ENCODE measurements around the gene IWS1. TPM values are rescaled to one million over a fixed set of nuclear protein-coding genes. Genes with fewer than 3 reads are reported as not detected.
"Not testable (repeated sequence)": the region's sequence is repeated elsewhere in the genome, so short reads cannot be mapped to it uniquely, and the experiment has no call there.

IWS1 gene
- total and polyA plus RNA-seq, 12 donors, result 37.4 to 64.8 (median 46.4) TPM

- 63 to 69% methylated on average over 4 of the region's 4 CpGs for WGBS, 2 donors
- peaks cover 0 to 15% (median 6%) of the 10 kb centered on the region in 7 donors for H3K27me3 ChIP-seq
- H3K36me3 ChIP-seq, result no peaks in the 10 kb centered on the region
- H3K4me3 ChIP-seq, result no peak overlapping the region
- intact Hi-C loops (cut with DNase I), result no loop called here
- ATAC-seq (no peak), DNase-seq (no peak)
- no peak overlapping the region for H3K27ac ChIP-seq
- H3K9me3 ChIP-seq, result peaks cover 0 to 8% (median 0%) of the 10 kb centered on the region in 11 donors
- TF ChIP-seq CTCF (IDR thresholded peaks at IDR 0.05), result no peak
- H3K4me1 ChIP-seq, result peaks cover 0 to 8% (median 5%) of the 10 kb centered on the region in 9 donors
These were observed 4.9 kb upstream of the IWS1 start for GRCh38 chr2:127531221-127531648.

DNA sequence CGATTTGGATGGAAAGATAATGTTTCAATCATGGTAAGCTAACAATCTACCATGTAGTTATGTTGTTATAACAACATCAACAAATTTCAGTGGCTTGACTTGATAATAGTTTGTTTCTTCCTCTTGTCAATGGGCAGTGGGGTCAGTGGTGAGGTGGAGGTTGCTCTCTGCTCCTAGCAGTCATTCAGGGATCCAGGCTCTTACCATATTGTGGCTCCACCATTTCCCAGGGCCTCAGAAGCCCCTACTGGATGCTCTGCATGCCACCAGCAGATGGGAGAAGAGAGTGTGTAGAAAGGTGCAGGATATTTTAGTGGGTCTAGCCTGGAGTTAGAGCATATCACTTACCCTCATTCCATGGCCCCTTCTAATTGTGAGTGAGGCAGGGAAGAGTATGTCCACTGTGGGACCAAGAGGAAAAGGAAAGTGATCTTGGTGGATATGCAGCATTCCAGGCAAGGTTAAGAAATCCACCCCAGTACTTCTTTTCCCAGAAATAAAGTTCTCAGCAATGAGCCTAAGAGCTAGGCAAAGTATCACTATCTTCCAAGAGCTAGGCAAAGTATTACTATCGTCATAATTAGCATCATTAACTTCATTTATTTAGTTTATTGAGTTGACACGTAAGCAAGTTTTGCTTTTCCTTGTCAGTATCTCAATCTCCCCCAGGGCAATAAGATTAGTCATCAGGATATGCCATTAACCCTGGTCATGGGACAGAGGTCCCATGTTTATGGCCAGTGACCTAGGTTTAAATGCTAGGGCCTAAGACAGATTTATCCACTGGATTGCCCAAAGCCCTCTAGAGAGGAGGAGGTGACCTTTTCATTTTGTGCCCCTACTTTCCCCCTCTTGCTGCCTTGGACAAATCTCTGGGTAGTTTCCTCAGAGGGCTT is 4.2 kb upstream of the IWS1 start:
- Histone ChIP-seq H3K36me3 (no peaks in the 10 kb centered on the region), H3K27ac (no peak overlapping the region), H3K9me3 (peaks cover 0 to 8% (median 0%) of the 10 kb centered on the region in 11 donors), H3K4me3 (no peak overlapping the region), H3K27me3 (peaks cover 0 to 10% (median 4%) of the 10 kb centered on the region in 7 donors), H3K4me1 (peaks cover 0 to 8% (median 5%) of the 10 kb centered on the region in 9 donors)
- DNase-seq (no peak), ATAC-seq (no peak)
- WGBS, 2 donors, result 87 to 90% methylated on average over 3 of the region's 3 CpGs
- intact Hi-C loops (cut with DNase I), result no loop called here
- TF ChIP-seq CTCF (IDR thresholded peaks at IDR 0.05), result no peak

DNA sequence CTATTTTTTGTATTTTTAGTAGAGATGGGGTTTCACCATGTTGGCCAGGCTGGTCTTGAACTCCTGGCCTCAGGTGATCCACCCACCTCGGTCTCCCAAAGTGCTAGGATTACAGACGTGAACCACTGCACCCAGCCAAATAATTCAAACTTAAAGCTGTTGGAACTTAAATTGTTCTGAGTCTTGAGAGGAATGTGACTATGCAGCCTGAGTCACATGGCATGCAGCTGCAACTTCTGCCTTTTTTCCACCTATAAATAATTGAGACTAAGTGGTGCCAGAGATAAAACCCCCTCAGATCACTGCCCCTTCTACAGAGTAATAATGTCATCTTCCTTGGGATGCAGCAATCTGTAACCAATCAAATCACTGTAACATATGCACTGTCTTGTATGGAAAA is 3.1 kb upstream of the IWS1 start:
- not testable (repeated sequence) for ATAC-seq, H3K27me3 ChIP-seq, H3K9me3 ChIP-seq, H3K4me3 ChIP-seq, H3K27ac ChIP-seq, H3K36me3 ChIP-seq, DNase-seq
- peaks cover 0 to 19% (median 13%) of the 10 kb centered on the region in 9 donors for H3K4me1 ChIP-seq
- intact Hi-C loops (cut with DNase I), result loop anchor here in 4 of 10 donors (5.0 to 10.0 kb wide), 4 partner anchors 38 to 175 kb away; partner anchors contain the start of genes SFT2D3 (in 4 of the 4) and GPR17 (in 1 of the 4)
- WGBS, 2 donors, result 83 to 88% methylated on average over 2 of the region's 2 CpGs

DNA sequence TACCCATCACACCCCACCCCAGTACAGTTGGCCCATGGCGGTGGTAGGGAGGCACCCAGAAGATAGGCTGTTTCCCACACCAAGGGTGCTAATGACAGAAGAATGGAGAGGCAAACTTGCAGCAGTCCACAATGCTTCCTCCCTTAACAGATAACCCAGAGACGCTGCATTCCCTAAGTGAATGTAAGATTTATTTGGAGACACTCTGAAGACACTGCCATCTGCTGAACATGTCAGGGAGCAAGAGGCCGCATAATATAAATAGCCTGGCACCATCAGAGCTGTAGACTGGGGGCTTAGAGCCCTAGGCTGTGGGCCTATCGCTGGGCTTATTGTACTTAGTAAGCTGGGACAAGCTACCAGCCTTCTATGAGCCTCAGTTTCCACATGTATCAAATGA is 2.2 kb upstream of the IWS1 start:
- no peak for DNase-seq
- no peaks in the 10 kb centered on the region for H3K27me3 ChIP-seq
- H3K36me3 ChIP-seq, result peaks cover 0 to 6% (median 0%) of the 10 kb centered on the region in 9 donors
- H3K4me3 ChIP-seq, result no peak overlapping the region
- no peak for ATAC-seq
- 57 to 58% methylated on average over 4 of the region's 4 CpGs for WGBS, 2 donors
- H3K27ac ChIP-seq, result no peak overlapping the region
- no peak for TF ChIP-seq CTCF (IDR thresholded peaks at IDR 0.05)
- intact Hi-C loops (cut with DNase I), result loop anchor here in 4 of 10 donors (5.0 to 10.0 kb wide), 4 partner anchors 39 to 176 kb away; partner anchors contain the start of genes SFT2D3 (in 4 of the 4) and GPR17 (in 1 of the 4)
- H3K4me1 ChIP-seq, result peaks cover 0 to 28% (median 22%) of the 10 kb centered on the region in 9 donors
- peaks cover 0 to 8% (median 0%) of the 10 kb centered on the region in 11 donors for H3K9me3 ChIP-seq

Measured in heart right ventricle (tissue), 16 donors.